Stomach (tissue), 4 donors: ENCODE results near the gene DDC.

Experiments used
- EP300 ChIP-seq: sonication (generic); formaldehyde crosslinking; IDR thresholded peaks from one replicate; pipeline ENCODE4 v1.6.1; 2017; ENCODE audit warnings: antibody characterized with exemption
- POLR2A ChIP-seq, 4 donors: fragments of 450-650 bp; IDR thresholded peaks; one replicate each; pipeline ENCODE4 v1.6.1; 2016; ENCODE audit warnings: antibody characterized with exemption in 4 of 4, control low read depth in 2 of 4, mild to moderate bottlenecking in 1 of 4, moderate library complexity in 1 of 4
- TF ChIP-seq, protein P1 (sequence below), 7 experiments: fragments of 450-650 bp in 4 of 7; fragments of 200-600 bp in 3 of 7; sonication (generic) in 3 of 7; IDR thresholded peaks; one replicate each; pipeline ENCODE4 v1.5.1; 2016 to 2019; ENCODE audit warnings: antibody characterized with exemption in 7 of 7, control low read depth in 2 of 7, mild to moderate bottlenecking in 1 of 7

GRCh38 chr7:50436133-50436806 lies 128.9 kb downstream of the DDC start:
- TF ChIP-seq, protein P1, sequence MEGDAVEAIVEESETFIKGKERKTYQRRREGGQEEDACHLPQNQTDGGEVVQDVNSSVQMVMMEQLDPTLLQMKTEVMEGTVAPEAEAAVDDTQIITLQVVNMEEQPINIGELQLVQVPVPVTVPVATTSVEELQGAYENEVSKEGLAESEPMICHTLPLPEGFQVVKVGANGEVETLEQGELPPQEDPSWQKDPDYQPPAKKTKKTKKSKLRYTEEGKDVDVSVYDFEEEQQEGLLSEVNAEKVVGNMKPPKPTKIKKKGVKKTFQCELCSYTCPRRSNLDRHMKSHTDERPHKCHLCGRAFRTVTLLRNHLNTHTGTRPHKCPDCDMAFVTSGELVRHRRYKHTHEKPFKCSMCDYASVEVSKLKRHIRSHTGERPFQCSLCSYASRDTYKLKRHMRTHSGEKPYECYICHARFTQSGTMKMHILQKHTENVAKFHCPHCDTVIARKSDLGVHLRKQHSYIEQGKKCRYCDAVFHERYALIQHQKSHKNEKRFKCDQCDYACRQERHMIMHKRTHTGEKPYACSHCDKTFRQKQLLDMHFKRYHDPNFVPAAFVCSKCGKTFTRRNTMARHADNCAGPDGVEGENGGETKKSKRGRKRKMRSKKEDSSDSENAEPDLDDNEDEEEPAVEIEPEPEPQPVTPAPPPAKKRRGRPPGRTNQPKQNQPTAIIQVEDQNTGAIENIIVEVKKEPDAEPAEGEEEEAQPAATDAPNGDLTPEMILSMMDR (IDR thresholded peaks at IDR 0.05) = no peak
- no peak for TF ChIP-seq POLR2A (IDR thresholded peaks at IDR 0.05)
- TF ChIP-seq EP300 = no peak
